Measurements from ENCODE around the gene TAX1BP3.

- TF ChIP-seq POLR2AphosphoS5 (IDR thresholded peaks at IDR 0.05) (no peak), CTCF (IDR thresholded peaks at IDR 0.05) (no peak), EP300 (IDR thresholded peaks at IDR 0.05) (no peak)
Observed at GRCh38 chr17:3641717-3642486, 26.5 kb downstream of the TAX1BP3 start.
